DND-41 (cell line): ENCODE measurements around the gene IQGAP3.

Experiments used
- EZH2 ChIP-seq: IDR thresholded peaks from 3 replicates; pipeline ENCODE4 v1.6.1; 2012; ENCODE audit warnings: borderline replicate concordance, low read depth, mild to moderate bottlenecking, moderate library complexity, low read length, inconsistent platforms; ENCODE audit not compliant: severe bottlenecking
- TF ChIP-seq, protein P1 (sequence below): IDR thresholded peaks from 2 replicates; pipeline ENCODE4 v1.5.1; 2012; ENCODE audit warnings: borderline replicate concordance, low read length, moderate library complexity, mild to moderate bottlenecking; ENCODE audit not compliant: poor library complexity, severe bottlenecking; ENCODE audit errors: extremely low read depth

GRCh38 chr1:156489935-156490293, 82.5 kb downstream of the IQGAP3 start:
- TF ChIP-seq, protein P1, sequence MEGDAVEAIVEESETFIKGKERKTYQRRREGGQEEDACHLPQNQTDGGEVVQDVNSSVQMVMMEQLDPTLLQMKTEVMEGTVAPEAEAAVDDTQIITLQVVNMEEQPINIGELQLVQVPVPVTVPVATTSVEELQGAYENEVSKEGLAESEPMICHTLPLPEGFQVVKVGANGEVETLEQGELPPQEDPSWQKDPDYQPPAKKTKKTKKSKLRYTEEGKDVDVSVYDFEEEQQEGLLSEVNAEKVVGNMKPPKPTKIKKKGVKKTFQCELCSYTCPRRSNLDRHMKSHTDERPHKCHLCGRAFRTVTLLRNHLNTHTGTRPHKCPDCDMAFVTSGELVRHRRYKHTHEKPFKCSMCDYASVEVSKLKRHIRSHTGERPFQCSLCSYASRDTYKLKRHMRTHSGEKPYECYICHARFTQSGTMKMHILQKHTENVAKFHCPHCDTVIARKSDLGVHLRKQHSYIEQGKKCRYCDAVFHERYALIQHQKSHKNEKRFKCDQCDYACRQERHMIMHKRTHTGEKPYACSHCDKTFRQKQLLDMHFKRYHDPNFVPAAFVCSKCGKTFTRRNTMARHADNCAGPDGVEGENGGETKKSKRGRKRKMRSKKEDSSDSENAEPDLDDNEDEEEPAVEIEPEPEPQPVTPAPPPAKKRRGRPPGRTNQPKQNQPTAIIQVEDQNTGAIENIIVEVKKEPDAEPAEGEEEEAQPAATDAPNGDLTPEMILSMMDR: no peak
- TF ChIP-seq EZH2: no peak
